HG02588 (cell line): ENCODE data around the gene XG.
"Not testable (repeated sequence)": the region's sequence is repeated elsewhere in the genome, so short reads cannot be mapped to it uniquely, and the experiment has no call there.

Experiments
- ATAC-seq: cut with Tn5 transposase; IDR thresholded peaks from one replicate; pipeline ENCODE4 v1.9.1; 2021; ENCODE audit warnings: mild to moderate bottlenecking, moderate library complexity; ENCODE audit not compliant: unreplicated experiment

XG gene

DNA sequence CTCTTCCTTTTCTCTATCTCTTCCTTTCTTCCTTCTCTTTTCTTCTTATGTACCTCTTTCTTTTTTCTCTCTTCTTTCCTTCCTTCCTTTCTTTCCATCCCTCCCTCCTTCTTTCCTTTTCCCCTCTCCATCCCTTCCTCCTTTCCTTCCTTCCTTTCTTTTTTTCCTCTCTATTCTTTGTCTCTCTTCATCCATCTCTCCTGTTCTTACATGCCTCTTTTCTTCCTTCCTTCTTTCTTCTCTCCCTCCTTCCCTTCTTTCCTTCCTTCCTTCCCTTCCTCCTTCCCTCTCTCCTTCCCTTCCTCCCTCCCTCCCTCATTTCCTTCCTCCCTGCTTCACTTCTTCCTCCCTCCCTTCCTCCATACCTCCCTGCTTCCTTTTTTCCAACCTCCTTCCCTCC, 19.2 kb upstream of the XG start:
- ATAC-seq: no peak

DNA sequence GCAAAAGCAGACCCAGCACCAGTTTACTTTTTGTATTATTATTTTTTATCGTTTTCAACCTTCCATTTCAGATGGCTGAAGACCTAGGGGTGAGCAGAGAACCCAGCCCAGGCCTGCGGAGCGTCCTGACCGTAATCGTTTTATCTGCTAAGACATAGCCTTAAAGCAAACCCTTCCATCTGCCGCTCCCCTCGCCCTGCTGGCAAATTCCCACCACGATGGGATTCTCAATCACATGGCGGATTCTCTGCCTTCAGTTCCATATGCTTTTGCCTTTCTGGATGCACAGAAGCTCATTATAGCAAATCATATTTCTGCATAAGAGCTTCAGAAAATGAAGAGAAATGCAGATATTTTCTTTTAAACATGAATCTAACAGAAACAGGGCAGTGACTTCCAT, 18.6 kb upstream of the XG start:
- ATAC-seq: no peak

DNA sequence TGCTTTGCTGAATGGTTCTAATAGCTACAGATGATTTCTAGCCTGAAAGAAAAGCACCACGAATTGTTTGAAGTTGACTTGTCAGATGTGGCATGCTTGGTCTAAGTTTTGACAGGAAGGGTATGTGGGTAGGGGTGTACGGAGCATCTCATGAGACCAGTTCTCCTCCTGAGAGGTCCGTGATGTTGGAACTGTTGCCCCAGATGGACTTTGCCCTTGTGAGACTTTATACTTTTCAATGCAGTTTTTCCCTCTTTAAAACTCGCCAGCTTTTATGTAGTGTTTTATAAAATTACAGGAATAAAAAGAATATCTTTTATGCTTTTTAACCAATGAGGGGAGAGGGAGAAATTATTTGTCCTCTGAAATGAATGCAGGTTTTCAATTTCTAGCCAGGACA, 16.6 kb upstream of the XG start:
- ATAC-seq: no peak

DNA sequence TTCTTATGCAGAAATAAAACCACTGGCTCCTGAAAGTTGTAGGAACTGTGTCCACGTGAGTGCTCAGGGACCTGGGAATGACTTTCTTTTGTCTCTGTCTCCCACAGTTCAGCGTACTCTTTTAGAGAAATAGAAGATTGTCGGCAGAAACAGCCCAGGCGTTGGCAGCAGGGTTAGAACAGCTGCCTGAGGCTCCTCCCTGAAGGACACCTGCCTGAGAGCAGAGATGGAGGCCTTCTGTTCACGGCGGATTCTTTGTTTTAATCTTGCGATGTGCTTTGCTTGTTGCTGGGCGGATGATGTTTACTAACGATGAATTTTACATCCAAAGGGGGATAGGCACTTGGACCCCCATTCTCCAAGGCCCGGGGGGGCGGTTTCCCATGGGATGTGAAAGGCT, 11.2 kb upstream of the XG start:
- no peak for ATAC-seq

DNA sequence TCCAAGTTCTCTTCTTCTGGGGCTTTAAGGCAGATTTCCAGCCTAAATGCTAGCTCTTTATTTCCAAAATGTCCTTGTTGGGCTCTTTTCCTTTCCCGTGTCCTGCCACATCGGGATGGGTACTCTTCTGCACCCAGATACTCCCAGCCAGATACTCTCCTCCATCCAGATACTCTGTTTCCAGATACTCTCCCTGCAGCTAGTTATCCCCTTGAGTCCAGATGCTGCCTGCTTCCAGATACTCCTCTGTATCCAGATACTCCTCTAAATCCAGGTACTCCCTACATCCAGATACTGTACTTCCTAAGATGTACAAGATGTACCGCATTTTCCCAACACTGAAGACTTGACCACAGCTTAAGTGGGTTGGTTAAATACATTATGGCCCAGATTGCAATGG, 10.5 kb upstream of the XG start:
- ATAC-seq: no peak

- ATAC-seq: not testable (repeated sequence)
Observed at GRCh38 chrX:2746250-2746649, 5.6 kb upstream of the XG start.

DNA sequence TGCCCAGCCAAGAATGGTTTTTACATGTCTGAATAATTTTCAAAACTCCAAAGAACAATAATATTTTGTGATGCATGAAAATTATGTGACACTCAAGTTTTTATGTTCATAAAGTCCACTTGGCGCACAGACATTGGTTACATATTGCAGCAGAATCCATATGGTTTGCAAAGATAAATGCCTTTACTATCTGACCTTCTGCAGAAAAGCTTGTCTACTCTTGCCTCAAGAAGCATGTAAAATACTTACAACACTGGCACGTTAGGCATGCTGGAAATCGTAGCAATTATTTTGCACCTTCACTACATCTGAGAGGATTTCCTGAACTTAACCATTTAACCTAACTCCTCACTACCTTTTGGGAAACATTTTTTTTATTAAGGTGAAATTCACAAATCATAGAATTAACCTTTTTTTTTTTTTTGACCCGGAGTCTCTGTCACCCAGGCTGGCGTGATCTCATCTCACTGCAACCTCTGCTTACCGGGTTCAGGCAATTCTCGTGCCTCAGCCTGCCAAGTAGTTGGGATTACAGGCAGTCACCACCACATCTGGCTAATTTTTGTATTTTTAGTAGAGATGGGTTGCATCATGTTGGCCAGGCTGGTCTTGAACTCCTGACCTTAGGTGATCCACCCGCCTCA, 3.5 kb upstream of the XG start:
- ATAC-seq: no peak

- ATAC-seq: no peak
Observed at GRCh38 chrX:2748815-2749188, 3.0 kb upstream of the XG start.

DNA sequence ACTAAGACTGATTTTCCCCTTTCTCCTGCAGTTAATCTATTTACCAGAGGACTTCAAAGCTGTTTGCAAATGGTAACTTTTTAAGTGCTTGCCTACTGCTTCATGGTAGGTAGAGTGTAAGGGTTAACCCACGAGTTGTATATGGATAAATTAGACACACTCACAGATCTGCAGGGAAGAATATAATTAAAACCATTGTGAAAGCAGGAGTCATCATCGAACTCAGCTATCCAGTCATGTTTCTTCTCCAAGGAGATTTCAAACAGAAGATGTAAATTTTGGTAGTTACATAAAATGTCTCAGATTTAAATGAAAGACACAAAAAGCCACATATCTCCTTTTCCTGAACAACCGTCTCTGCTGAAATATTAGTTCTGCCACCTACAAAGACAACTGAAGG, 549 bp upstream of the XG start:
- ATAC-seq: no peak

DNA sequence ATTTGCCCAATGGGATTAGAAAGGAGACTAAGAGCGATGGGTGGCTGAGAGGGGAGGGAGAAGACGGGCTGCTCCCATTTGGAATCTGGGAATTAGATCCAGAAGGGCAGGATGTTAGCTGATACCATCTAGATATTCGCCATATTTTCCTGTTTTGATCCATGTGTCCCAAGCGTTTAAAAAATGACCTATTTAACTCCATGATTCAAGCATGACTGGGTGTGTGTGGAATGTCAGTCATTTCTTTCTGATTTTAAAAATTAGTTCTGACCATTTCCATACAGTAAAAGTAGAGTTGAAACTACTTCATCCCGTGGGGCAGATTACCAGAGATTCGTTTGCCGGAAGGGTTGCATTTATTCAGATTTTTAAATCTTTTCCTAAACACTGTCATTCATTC, 601 bp downstream of the XG start:
- not testable (repeated sequence) for ATAC-seq

DNA sequence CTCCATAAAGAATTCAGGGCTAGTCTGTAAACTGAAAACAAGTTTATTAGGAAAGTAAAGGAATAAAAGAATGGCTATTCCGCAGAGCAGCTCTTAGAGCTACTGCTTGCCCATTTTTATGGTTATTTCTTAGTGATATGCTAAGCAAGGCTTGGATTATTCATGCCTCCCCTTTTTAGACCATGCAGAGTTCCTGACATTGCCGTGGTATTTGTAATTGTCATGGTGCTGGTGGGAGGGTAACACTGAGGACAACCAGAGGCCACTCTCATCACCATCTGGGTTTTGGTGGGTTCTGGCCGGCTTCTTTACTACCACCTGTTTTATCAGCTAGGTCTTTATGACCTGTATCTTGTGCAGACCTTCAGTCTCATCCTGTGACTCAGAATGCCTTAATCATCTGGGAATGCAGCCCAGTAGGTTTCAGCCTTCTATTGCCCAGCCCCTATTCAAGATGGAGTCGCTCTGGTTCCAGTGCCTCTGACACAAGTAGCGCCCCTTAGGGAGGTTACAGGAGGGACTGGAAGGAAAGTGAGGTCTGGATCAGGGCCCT, 3.4 kb downstream of the XG start:
- ATAC-seq: not testable (repeated sequence)

- no peak for ATAC-seq
Observed at GRCh38 chrX:2756548-2756947, 4.7 kb downstream of the XG start.

- ATAC-seq: no peak
Observed at GRCh38 chrX:2761246-2761645, 9.4 kb downstream of the XG start.

- ATAC-seq: not testable (repeated sequence)
Observed at GRCh38 chrX:2762671-2763070, 10.8 kb downstream of the XG start.

- ATAC-seq: not testable (repeated sequence)
Observed at GRCh38 chrX:2764766-2765548, 13.1 kb downstream of the XG start.

DNA sequence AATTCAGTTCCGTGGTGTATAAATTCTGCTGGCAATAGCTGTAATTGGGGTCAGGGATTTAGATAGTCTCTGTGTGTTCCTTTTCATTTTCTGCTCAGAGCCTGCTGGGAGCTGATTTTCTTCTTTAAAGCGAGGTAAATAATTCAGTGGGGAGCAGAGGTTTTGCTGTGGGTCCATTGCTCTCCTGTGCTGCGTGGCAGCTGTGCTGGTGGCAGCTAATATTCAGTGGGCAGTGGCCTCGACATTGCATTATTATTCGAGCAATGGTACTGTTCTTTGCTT, 13.7 kb downstream of the XG start:
- no peak for ATAC-seq

GRCh38 chrX:2766906-2767305, 15.1 kb downstream of the XG start:
- ATAC-seq: no peak

DNA sequence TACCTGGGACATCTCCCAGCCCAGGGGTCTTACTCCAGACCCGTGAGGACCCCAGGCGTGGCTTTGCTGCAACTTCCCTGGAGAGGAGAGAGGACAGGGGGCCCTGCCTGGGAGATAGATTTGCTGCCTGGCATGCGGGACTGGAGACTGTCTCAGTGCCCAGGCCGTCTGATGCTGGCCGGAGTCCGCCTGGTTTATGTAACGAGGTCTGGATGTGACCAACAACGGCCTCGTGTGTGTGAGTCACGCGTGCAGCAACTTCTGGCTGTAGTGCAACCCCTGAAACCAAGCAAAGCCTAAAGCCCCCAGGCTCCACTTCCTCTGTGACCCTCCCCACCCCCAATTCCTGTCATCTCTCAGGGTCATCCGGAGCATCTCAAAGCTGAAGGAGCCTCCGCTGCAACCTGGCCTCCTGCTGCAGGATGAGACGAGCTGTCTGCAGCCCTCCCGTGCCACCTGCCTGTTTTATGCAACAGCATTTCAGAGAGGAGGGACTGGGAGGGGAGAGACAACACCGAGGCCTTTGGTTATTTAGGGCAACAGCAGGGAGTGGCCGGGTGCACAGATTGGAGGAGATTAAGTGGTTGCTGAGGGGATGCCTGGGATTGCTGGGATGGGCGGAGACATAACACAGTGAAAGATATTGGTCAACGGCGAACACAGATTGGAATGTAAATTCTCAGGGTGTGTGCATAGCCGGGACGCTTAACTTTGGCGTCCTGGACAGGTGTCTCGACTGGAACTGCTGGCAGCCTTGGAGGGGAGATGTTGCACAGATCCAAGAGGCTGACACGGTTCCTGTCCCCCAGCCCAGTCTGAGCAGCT, 16.0 kb downstream of the XG start:
- no peak for ATAC-seq

DNA sequence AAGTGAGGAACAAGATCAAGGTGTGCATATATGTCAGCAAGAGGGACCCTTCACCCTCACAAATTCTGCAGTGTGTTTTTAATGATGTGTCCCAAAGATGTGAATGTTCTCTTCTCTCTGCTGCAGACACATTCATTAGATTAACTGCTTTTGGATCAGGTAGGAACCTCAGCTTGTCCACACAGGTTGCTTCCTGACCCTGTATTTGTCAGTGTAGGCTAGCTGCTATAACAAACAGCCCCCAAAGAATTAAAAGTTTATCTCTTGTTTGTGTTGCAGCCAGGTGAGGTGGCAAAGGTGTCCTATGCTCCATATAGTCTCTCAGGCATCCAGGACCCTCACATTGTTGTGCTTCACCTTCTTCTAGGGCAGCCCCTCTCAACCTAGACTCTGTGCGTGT, 17.8 kb downstream of the XG start:
- no peak for ATAC-seq

GRCh38 chrX:2773166-2774055, 21.6 kb downstream of the XG start:
- ATAC-seq: not testable (repeated sequence)

- no peak for ATAC-seq
Observed at GRCh38 chrX:2774057-2774456, 22.2 kb downstream of the XG start.
